Activated CD8-positive, alpha-beta memory T cell treated with anti-CD3 and anti-CD28 coated beads, Interleukin-2, amount 10 ng/mL, durations not matched to agents 7 days and 5 days (primary cell): Measurements from ENCODE around the gene AUH. TPM values are rescaled to one million over a fixed set of nuclear protein-coding genes. Genes with fewer than 3 reads are reported as not detected.

ENCODE experiments used
- ATAC-seq: fragments of 150-1000 bp; cut with Tn5 transposase; one replicate; pipeline ENCODE4 v1.10.0; 2021; ENCODE audit warnings: moderate library complexity
- CTCF ChIA-PET: fragments of 350-600 bp; sonication (Branson Sonifier 250); formaldehyde crosslinking; loops from one replicate; lab custom pipeline; 2021; ENCODE audit warnings: antibody characterized with exemption; lab: Charles Lee
- DNase-seq: peaks from one replicate; pipeline ENCODE4 v3.0.0-alpha.2; 2020
- H3K27ac Mint-ChIP-seq: one replicate; pipeline ENCODE4 v1.8.0; 2021; ENCODE audit warnings: mild to moderate bottlenecking, mixed read lengths
- H3K27me3 Mint-ChIP-seq: one replicate; pipeline ENCODE4 v1.8.0; 2021; ENCODE audit warnings: mixed read lengths
- H3K36me3 Mint-ChIP-seq: one replicate; pipeline ENCODE4 v1.8.0; 2021; ENCODE audit warnings: mild to moderate bottlenecking, mixed read lengths
- H3K4me1 Mint-ChIP-seq: one replicate; pipeline ENCODE4 v1.8.0; 2021; ENCODE audit warnings: mixed read lengths
- H3K4me3 Mint-ChIP-seq: one replicate; pipeline ENCODE4 v1.8.0; 2021; ENCODE audit warnings: mild to moderate bottlenecking, moderate library complexity, mixed read lengths
- H3K9me3 Mint-ChIP-seq: one replicate; pipeline ENCODE4 v1.8.0; 2022; ENCODE audit warnings: low read depth, mixed read lengths
- total RNA-seq, 2 experiments: library from RNA; stranded (reverse); gene quantifications; one replicate each; pipeline ENCODE4 v1.2.3, GENCODE V29; 2021

The AUH gene
- total RNA-seq, 2 experiments from 2014 or later, result 33.5 to 36.1 TPM

GRCh38 chr9:91192381-91193086, 169.2 kb downstream of the AUH start:
- CTCF ChIA-PET, result interaction anchor here (0.8 to 3.9 kb wide), 12 partner anchors 9 to 159 kb away, joined by 3 to 20 read pairs (median 5); no protein-coding TSS in a partner anchor
- no peak for ATAC-seq

GRCh38 chr9:91191411-91192380, 170.0 kb downstream of the AUH start:
- Mint-ChIP-seq H3K9me3 (peaks cover 6% of the 10 kb centered on the region), H3K36me3 (peaks cover 31% of the 10 kb centered on the region), H3K4me3 (peak overlapping the region; percentile 24), H3K27ac (peak overlapping the region; percentile 98), H3K27me3 (no peaks in the 10 kb centered on the region), H3K4me1 (peaks cover 71% of the 10 kb centered on the region)
- CTCF ChIA-PET, result interaction anchor here (0.6 to 3.9 kb wide), 15 partner anchors 8 to 1873 kb away, joined by 3 to 20 read pairs (median 5); partner anchors contain the start of gene SECISBP2
- DNase-seq, result no peak
- ATAC-seq, result no peak

More at GRCh38 chr9:91192381-91193086, 169.2 kb downstream of the AUH start:
- H3K27me3 Mint-ChIP-seq, result no peaks in the 10 kb centered on the region
- H3K4me3 Mint-ChIP-seq, result peak overlapping the region; percentile 69
- peak overlapping the region; percentile 98 for H3K27ac Mint-ChIP-seq
- peaks cover 6% of the 10 kb centered on the region for H3K9me3 Mint-ChIP-seq
- peaks cover 63% of the 10 kb centered on the region for H3K4me1 Mint-ChIP-seq
- DNase-seq, result no peak
- H3K36me3 Mint-ChIP-seq, result peaks cover 28% of the 10 kb centered on the region

GRCh38 chr9:91190062-91190461, 171.7 kb downstream of the AUH start:
- Mint-ChIP-seq H3K27me3 (no peaks in the 10 kb centered on the region), H3K4me3 (no peak overlapping the region), H3K9me3 (peaks cover 6% of the 10 kb centered on the region), H3K4me1 (peaks cover 64% of the 10 kb centered on the region), H3K36me3 (peaks cover 22% of the 10 kb centered on the region), H3K27ac (no peak overlapping the region)
- DNase-seq (no peak), ATAC-seq (no peak)
- CTCF ChIA-PET, result interaction anchor here (1.0 to 3.9 kb wide), 3 partner anchors 12 to 56 kb away, joined by 3 to 20 read pairs (median 7); no protein-coding TSS in a partner anchor

- CTCF ChIA-PET, result interaction anchor here (0.9 to 2.1 kb wide), 2 partner anchors 24 to 129 kb away, joined by 3 to 4 read pairs; no protein-coding TSS in a partner anchor
- peaks cover 55% of the 10 kb centered on the region for H3K4me1 Mint-ChIP-seq
- DNase-seq (no peak), ATAC-seq (no peak)
- H3K27me3 Mint-ChIP-seq, result no peaks in the 10 kb centered on the region
- peaks cover 21% of the 10 kb centered on the region for H3K36me3 Mint-ChIP-seq
- no peak overlapping the region for H3K4me3 Mint-ChIP-seq
- no peak overlapping the region for H3K27ac Mint-ChIP-seq
- H3K9me3 Mint-ChIP-seq, result peaks cover 8% of the 10 kb centered on the region
These were observed 172.8 kb downstream of the AUH start for GRCh38 chr9:91188719-91189590.

- DNase-seq (no peak), ATAC-seq (no peak)
- CTCF ChIA-PET, result interaction anchor here (0.9 to 2.1 kb wide), 2 partner anchors 23 to 128 kb away, joined by 3 to 4 read pairs; no protein-coding TSS in a partner anchor
These were observed 173.8 kb downstream of the AUH start for GRCh38 chr9:91187965-91188344.

GRCh38 chr9:91187311-91187964, 174.3 kb downstream of the AUH start:
- Mint-ChIP-seq H3K4me1 (peaks cover 46% of the 10 kb centered on the region), H3K4me3 (no peak overlapping the region), H3K36me3 (peaks cover 21% of the 10 kb centered on the region), H3K27ac (peak overlapping the region; percentile 84), H3K27me3 (no peaks in the 10 kb centered on the region), H3K9me3 (peaks cover 9% of the 10 kb centered on the region)
- ATAC-seq (no peak), DNase-seq (no peak)
- CTCF ChIA-PET, result interaction anchor here (1.2 to 2.1 kb wide), 5 partner anchors 10 to 97 kb away, joined by 4 to 14 read pairs (median 4); no protein-coding TSS in a partner anchor

More at GRCh38 chr9:91187965-91188344, 173.8 kb downstream of the AUH start:
- no peak overlapping the region for H3K4me3 Mint-ChIP-seq
- H3K27ac Mint-ChIP-seq, result no peak overlapping the region
- H3K9me3 Mint-ChIP-seq, result peaks cover 9% of the 10 kb centered on the region
- no peaks in the 10 kb centered on the region for H3K27me3 Mint-ChIP-seq
- peaks cover 21% of the 10 kb centered on the region for H3K36me3 Mint-ChIP-seq
- peaks cover 46% of the 10 kb centered on the region for H3K4me1 Mint-ChIP-seq

GRCh38 chr9:91186632-91187108, 175.0 kb downstream of the AUH start:
- CTCF ChIA-PET, result interaction anchor here (1.2 to 2.1 kb wide), 5 partner anchors 9 to 97 kb away, joined by 4 to 14 read pairs (median 4); no protein-coding TSS in a partner anchor
- Mint-ChIP-seq H3K4me1 (peaks cover 38% of the 10 kb centered on the region), H3K4me3 (no peak overlapping the region), H3K9me3 (peaks cover 9% of the 10 kb centered on the region), H3K27ac (peak overlapping the region; percentile 84), H3K36me3 (peaks cover 21% of the 10 kb centered on the region), H3K27me3 (no peaks in the 10 kb centered on the region)
- peak; percentile 83 for ATAC-seq
- peak; percentile 67 for DNase-seq

GRCh38 chr9:91185193-91185886, 176.4 kb downstream of the AUH start:
- Mint-ChIP-seq H3K9me3 (peaks cover 9% of the 10 kb centered on the region), H3K4me3 (no peak overlapping the region), H3K27me3 (no peaks in the 10 kb centered on the region), H3K27ac (no peak overlapping the region), H3K36me3 (peaks cover 21% of the 10 kb centered on the region), H3K4me1 (peaks cover 27% of the 10 kb centered on the region)
- CTCF ChIA-PET, result no interaction called here
- ATAC-seq (no peak), DNase-seq (no peak)

- peaks cover 11% of the 10 kb centered on the region for H3K36me3 Mint-ChIP-seq
- no peak for ATAC-seq
- peaks cover 40% of the 10 kb centered on the region for H3K4me1 Mint-ChIP-seq
- peaks cover 2% of the 10 kb centered on the region for H3K9me3 Mint-ChIP-seq
- CTCF ChIA-PET, result interaction anchor here (1.0 kb wide), 1 partner anchor 8 kb away, joined by 4 read pairs; no protein-coding TSS in a partner anchor
- DNase-seq, result no peak
- no peak overlapping the region for H3K27ac Mint-ChIP-seq
- no peak overlapping the region for H3K4me3 Mint-ChIP-seq
- H3K27me3 Mint-ChIP-seq, result no peaks in the 10 kb centered on the region
These were observed 179.1 kb downstream of the AUH start for GRCh38 chr9:91182429-91183225.

GRCh38 chr9:91181541-91181940, 180.2 kb downstream of the AUH start:
- H3K9me3 Mint-ChIP-seq, result peaks cover 2% of the 10 kb centered on the region
- no peaks in the 10 kb centered on the region for H3K27me3 Mint-ChIP-seq
- peaks cover 6% of the 10 kb centered on the region for H3K36me3 Mint-ChIP-seq
- CTCF ChIA-PET, result no interaction called here
- H3K4me1 Mint-ChIP-seq, result peaks cover 40% of the 10 kb centered on the region
- H3K4me3 Mint-ChIP-seq, result no peak overlapping the region
- ATAC-seq (no peak), DNase-seq (no peak)
- H3K27ac Mint-ChIP-seq, result no peak overlapping the region

- H3K9me3 Mint-ChIP-seq, result peaks cover 2% of the 10 kb centered on the region
- CTCF ChIA-PET, result no interaction called here
- no peak overlapping the region for H3K4me3 Mint-ChIP-seq
- no peak for ATAC-seq
- no peak overlapping the region for H3K27ac Mint-ChIP-seq
- peaks cover 41% of the 10 kb centered on the region for H3K4me1 Mint-ChIP-seq
- no peak for DNase-seq
- no peaks in the 10 kb centered on the region for H3K27me3 Mint-ChIP-seq
- H3K36me3 Mint-ChIP-seq, result peaks cover 6% of the 10 kb centered on the region
These were observed 180.8 kb downstream of the AUH start for GRCh38 chr9:91180930-91181268.
